ENCODE results near the gene PCGF3.
A peak's percentile ranks its signal among the peaks of the same experiment; 100 is the strongest.
"Not testable (repeated sequence)": the region's sequence is repeated elsewhere in the genome, so short reads cannot be mapped to it uniquely, and the experiment has no call there.

The PCGF3 gene

GRCh38 chr4:766559-767283 lies 61.1 kb downstream of the PCGF3 start:
- DNase-seq = no peak

GRCh38 chr4:768076-768475 lies 62.4 kb downstream of the PCGF3 start:
- no peak for DNase-seq

DNA sequence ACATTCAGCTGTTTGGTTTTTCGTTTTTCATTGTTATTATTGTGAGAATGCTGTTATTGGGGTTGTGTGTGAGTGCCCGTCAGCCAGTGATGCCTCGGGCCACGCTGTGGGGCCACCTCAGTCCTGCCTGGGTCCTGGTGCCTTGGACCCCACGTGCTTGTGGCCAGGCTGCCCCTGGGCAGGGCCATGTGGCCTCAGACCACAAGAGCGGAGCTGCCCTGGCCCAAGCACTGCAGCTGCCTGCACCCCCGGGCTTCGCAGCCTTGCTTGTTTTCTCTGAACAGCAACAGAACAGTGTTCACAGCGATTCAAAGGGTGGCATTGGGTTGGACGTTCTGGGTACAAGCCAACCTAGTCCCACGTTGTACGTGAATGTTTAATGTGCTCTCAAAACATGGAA lies 63.4 kb downstream of the PCGF3 start:
- DNase-seq = no peak

- DNase-seq = no peak
These were observed 63.9 kb downstream of the PCGF3 start for GRCh38 chr4:769511-769910.

GRCh38 chr4:770022-770421 lies 64.4 kb downstream of the PCGF3 start:
- DNase-seq = no peak

GRCh38 chr4:771464-771863 lies 65.8 kb downstream of the PCGF3 start:
- no peak for DNase-seq

DNA sequence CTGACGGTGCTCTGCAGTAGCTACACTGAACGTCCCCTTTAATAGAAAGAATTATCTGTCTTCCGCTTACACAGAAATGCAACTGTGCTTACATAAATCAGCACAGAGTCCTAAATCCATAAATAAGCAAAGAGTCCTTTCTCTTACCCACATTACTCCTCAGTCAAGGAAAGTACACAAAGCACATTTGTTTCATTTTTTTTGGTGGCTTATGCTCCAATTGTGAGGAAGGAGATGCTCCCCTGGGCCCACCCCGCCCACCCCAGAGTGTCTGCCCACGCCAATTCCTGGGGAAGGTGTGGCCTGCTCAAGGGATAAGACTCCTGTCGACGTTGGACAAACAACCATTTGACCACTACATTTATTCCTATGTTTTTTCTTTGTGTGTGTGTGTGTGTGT lies 66.5 kb downstream of the PCGF3 start:
- DNase-seq = no peak

- no peak for DNase-seq
These were observed 67.1 kb downstream of the PCGF3 start for GRCh38 chr4:772776-773175.

GRCh38 chr4:773214-773613 lies 67.6 kb downstream of the PCGF3 start:
- no peak for DNase-seq

DNA sequence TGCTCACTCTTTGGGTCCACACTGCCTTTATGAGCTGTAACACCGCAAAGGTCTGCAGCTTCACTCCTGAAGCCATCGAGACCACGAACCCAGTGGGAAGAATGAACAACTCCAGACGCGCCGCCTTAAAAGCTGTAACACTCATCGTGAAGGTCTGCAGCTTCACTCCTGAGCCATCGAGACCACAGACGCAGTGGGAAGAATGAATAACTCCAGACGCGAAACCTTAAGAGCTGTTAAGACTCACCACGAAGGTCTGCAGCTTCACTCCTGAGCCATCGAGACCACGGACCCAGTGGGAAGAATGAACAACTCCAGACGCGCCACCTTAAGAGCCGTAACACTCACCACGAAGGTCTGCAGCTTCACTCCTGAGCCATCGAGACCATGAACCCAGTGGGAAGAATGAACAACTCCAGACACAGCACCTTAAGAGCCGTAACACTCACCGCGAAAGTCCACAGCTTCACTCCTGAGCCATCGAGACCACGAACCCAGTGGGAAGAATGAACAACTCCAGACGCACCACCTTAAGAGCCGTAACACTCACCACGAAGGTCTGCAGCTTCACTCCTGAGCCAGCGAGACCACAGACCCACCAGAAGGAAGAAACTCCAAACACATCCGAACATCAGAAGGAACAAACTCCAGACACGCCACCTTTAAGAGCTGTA lies 68.9 kb downstream of the PCGF3 start:
- DNase-seq = not testable (repeated sequence)

GRCh38 chr4:775485-775884 lies 69.9 kb downstream of the PCGF3 start:
- not testable (repeated sequence) for DNase-seq

- no peak for DNase-seq
These were observed 71.3 kb downstream of the PCGF3 start for GRCh38 chr4:776743-777441.

GRCh38 chr4:777520-778262 lies 72.1 kb downstream of the PCGF3 start:
- no peak for DNase-seq

DNA sequence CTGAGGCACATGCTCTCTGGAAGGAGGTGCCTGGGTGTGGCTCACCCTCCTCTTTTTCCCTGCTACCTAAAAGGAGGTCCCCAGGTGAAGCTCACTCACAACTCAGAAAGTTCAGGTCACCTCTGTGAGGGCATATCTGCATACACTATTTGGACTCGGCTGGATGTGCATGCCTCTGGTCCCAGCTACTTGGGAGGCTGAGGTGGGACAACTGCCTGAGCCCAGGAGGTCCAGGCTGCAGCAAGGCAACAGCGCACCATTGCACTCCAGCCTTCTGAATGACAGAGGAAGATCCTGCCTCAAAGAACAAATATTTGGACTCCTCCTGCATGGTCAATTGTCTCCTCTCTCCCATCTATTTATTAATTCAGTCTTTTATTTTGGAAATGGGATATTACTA lies 73.9 kb downstream of the PCGF3 start:
- DNase-seq = no peak

GRCh38 chr4:780255-780654 lies 74.6 kb downstream of the PCGF3 start:
- not testable (repeated sequence) for DNase-seq

DNA sequence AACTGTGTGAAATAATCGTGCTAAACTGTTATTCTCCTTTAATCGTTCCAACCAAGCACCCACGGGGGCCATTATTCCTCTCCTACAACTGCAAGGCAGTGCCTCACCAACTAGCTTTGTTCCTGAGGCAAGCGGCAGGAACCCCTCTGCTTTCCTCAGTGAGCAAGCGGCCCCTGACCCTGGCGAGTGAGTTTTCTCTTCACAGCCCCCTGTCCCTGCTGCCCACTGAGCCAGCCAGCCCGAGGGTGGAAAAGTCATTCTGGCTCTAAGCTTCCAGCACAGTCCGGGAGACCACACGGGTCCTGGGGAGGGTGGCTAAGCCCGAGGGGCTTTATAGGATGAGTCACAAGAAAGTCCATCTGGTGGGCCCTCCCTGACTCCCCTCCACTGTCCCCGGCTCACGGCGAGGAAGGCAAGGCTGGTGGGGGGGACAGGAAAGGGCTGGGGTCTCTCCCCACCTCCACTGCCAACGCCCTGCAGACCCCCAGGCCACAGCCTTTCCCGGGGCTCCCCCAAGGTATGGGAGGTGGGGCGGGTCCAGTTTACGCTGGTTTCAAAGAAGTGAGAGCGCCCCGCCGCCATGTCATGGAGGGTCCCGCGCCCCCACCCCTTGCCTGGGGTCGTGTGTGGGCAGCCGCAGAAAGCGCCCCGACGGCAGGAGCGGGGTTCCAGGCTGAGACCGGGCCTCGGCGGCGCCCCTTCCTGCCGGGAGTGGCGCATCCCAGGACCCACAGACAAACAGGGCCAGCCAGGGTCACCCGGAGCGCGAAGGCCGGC lies 75.3 kb downstream of the PCGF3 start:
- DNase-seq = no peak

- DNase-seq = peak; percentile 99
These were observed 76.0 kb downstream of the PCGF3 start for GRCh38 chr4:781493-782216.

GRCh38 chr4:784401-785331 lies 79.0 kb downstream of the PCGF3 start:
- no peak for DNase-seq

GRCh38 chr4:785332-786073 lies 79.9 kb downstream of the PCGF3 start:
- no peak for DNase-seq
